ENCODE results near the gene GPR62.

The GPR62 gene

DNA sequence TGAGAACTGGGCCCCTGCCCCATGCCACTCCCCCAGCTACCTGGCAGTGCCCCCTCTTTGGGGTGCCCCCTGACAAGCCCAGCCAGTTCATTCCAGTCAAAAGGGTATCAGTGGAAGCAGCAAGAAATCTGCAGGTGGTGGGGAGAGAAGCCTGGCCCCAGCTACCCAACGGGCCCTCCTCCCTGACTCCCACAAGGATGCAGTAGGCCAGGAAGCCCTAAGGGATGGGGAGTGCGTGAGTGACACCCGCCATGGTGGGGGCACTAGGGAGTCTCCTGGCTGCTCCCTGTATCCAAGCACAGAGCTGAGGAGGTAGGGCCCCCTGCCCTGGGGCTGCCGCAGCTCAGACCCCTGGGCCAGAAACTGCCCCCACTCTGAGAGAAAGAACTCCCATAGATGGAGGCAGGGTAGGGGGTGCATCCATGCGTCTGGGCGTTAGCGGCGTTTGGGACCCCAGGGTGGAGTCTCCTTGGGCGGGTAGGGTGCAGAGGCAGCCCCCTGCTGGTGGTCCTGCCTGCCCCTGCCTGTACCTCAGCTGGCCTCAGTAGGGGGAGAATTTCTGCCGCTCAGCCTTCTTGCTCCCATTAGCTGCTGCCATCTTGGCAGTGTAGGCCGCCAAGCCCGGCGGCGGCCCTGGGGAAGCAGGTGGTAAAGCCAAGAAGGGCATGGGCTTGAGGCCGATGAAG, 2.5 kb downstream of the GPR62 start:
- no peak for DNase-seq

GRCh38 chr3:51958603-51959521, 3.7 kb downstream of the GPR62 start:
- DNase-seq = no peak

DNA sequence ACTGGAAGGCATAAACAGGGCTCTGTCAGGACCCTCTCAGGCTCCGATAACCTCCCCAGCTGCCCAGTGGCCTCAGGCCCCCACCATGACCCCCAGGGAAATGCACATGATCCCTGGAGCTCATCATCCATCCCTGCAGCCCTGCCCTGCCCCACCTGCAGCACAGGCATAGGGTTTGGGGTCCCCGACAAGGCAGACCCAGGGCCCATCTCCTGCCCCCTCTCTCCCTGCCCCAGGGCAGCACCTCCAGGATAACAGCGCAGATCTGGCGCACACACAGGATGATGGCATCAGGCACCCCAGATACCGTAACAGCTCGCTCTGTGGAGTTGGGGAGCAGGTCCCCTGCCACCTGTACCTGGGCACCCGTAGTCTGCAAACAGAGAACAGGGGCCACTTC, 4.5 kb downstream of the GPR62 start:
- no peak for DNase-seq

DNA sequence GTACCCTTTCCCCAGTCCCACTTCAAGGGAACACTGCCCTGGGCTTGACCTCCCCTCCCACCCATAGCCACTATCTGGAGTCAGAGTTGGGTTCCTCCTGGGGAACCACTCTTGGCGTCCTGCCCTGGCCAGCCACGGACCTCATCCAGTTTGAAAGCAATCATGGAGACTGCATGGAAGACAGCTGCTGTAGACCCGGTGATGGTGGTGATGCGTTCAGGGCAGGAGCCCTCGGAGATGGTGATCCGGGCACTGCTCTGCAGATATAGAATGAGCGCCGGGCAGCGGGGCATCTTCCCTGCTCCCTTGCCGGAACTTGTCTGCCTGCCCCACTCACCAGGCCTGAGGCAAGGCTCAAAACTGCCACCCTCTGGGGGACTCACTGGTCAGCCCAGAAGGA, 5.2 kb downstream of the GPR62 start:
- DNase-seq = no peak

GRCh38 chr3:51961011-51961410, 5.8 kb downstream of the GPR62 start:
- no peak for DNase-seq

GRCh38 chr3:51961602-51962569, 6.7 kb downstream of the GPR62 start:
- DNase-seq = peak; percentile 57

DNA sequence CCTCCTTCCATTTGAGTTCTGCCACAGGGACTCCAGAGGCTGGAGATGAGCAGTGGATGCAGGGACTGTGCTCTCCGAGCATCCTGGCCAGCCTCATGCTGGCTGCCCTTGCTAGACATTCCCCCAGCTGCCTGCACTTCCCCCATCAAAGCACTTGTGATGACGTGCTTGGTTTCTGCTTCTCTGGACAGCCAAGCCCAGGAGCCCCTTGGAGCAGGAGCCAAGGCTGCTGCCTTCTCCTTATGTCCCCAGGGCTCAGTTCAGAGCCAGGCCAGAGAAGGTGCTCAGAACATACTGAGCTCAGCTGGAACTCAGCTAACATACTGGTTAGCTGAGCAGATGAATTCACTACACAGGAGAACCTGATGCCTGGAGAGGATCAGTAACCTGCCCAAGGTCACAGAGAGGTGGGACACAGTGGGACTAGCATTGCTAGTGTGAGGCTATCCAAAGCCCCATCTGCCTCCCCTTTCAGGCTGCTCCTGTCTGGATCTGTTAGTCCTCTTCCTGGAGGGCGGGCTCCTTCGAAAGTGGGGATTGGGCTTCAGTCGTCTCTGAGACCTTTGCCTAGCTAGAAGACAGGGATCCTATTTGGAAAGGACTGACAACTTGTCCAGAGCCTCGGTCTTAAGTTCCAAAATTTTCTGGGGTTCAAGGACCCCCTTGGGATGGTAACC, 7.8 kb downstream of the GPR62 start:
- DNase-seq = peak; percentile 72

DNA sequence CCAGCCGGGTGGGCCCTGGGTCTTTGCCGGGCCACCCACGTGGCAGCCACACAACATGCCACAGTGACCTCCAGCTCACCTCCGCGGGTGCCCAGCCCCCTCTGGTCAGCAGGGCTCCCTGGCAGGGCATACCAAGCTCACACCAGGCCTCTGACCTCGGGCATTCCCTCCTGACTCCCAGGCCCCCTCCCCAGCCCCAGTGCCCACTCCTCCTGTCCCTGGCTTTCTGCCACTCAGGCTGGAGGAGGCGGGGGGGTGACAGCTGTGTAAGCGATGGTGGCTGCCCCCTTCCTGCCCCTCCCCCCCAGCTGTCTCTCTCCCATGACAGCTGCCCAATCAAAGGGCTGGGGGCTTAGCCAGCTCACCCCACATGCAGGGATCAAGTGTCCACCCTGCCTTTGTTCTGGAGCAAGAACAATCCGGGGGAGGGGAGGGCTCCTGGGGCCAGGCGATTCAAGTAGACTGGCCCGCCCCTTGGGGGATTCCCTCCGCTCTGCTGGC, 8.8 kb downstream of the GPR62 start:
- DNase-seq = peak; percentile 91

GRCh38 chr3:51964521-51964920, 9.3 kb downstream of the GPR62 start:
- DNase-seq = no peak

- peak; percentile 18 for DNase-seq
Observed at GRCh38 chr3:51966016-51966415, 10.8 kb downstream of the GPR62 start.

GRCh38 chr3:51966486-51966885, 11.3 kb downstream of the GPR62 start:
- DNase-seq = peak; percentile 52

DNA sequence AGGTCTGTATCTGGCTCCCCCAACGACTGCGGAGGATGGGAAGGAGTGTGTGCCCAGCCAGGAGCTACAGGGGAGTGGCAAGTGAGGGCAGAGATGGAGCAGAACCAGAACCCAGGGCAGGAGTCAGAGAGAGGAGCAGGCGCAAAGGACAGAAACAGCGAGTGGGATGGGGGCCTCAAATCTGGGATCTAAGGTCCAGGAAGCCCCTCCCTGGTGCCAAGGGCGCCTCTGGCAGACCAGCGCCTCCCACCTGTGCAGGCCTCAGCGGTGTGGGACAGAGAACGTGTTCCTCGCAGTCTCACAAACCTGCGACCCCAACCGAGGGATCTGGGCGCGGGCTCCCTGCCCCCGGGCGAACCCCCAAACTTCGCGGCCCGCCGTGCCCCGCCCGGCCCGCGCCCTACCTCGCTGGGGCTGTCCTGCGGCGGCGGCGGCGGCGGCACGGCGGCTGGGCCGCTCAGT, 11.8 kb downstream of the GPR62 start:
- DNase-seq = peak; percentile 63

GRCh38 chr3:51967384-51968169, 12.4 kb downstream of the GPR62 start, which contains the start of gene PCBP4:
PCBP4 (minus strand) TSS chr3:51967454; CDS start chr3:51961240, 6,214 bp downstream.
- DNase-seq = peak; percentile 90

DNA sequence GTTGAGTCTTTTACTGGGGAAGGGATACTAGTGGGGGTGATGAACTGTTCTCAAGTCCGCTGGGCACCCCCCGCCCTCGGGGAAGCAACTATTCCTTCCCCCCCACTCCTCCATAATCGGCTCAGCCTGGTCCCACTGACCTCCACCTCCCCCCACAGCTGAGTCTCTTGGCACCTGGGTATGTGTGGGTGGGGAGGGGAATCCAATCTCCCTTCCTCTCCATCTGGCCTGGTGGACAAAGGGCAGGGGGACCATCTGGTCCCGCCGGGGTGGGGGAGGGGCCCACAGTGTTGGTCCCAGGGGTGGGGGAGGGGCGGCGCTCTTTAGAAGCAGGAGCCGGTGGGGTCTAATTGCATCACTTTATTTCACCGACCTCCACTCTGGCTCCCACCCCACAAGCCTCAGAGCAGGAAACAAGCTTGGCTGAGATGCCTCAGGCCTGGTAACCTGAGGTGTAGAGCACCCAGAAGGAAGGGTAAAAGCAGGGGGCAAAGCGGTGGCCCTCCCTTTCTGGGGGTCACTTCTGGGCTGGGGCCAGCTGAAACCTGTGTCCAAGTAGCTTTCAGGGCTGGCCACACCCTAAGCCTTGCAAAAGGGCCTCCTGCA, 13.1 kb downstream of the GPR62 start:
- DNase-seq = no peak

DNA sequence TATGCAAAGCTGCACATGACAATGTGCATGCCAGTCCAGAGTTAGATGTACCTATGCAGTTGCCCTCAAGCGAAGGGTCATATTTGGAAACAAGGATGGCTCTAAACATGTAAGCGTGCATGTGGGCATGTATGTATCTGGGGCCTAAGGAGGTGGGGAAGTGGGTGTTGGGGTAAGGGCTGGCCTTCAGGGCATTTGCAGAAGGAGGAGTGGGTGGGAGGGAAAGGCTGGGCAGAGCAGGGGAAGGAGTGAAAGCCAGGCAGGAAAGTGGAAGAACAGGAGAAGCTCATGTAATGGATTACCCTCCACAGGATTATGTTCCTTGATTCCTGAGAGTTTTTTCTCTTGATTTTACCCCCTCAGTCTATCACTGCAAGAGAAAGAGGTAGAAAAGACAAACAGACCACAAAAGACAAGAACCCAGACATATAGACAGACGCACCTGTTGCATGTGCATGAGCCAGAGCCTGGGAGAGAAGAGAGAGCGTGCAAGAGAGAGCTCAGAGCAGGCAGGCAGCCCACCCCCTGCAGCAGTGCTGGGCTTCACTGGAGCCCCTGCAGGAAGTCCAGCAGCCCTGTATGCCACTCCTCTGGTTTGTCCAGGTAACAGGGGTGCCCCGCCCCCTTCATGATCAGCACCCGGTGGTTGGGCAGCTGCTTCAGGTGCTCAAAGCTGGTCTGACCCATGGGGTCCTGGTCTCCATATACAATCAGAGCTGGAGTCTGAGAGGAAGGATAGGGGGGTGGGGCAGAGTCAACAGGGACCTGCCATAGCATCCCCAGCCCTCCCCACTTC, 13.9 kb downstream of the GPR62 start:
- no peak for DNase-seq

- no peak for DNase-seq
Observed at GRCh38 chr3:51969841-51970240, 14.7 kb downstream of the GPR62 start.

- DNase-seq = peak; percentile 37
Observed at GRCh38 chr3:51970606-51971300, 15.6 kb downstream of the GPR62 start.

DNA sequence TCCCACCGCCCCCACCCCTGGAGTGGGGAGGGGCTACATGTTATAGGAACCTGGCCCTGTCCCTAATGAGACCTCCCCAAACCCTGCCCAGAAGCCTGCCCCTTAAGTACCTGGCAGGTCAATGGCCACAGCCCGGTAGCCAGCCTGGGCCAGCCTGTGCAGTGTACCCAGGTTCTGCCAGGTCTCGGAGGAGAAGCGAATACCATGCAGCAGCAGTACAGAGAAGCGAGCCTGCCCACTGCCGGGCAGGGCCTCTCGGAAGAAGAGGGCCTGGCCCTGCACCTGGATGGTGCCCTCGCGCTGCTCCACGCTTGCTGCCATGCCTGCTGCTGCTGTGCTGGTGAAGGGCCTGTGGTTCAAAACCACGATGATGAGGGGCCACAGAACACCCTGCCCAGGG, 16.2 kb downstream of the GPR62 start:
- no peak for DNase-seq
